GM12873 (cell line): ENCODE data around the gene MTFP1.

ENCODE experiments used
- CTCF ChIP-seq: IDR thresholded peaks from 2 replicates; pipeline ENCODE4 v1.5.1; 2012; ENCODE audit warnings: low read depth, mild to moderate bottlenecking, moderate library complexity, low read length, control low read depth; ENCODE audit not compliant: insufficient read depth; ENCODE audit errors: missing control alignments

MTFP1 gene

GRCh38 chr22:30439836-30440235, 14.3 kb downstream of the MTFP1 start:
- TF ChIP-seq CTCF: no peak

- no peak for TF ChIP-seq CTCF
Observed at GRCh38 chr22:30441088-30441487, 15.5 kb downstream of the MTFP1 start.

GRCh38 chr22:30444632-30445437, 19.3 kb downstream of the MTFP1 start:
- TF ChIP-seq CTCF: peak; percentile 86

GRCh38 chr22:30445438-30446145, 20.0 kb downstream of the MTFP1 start:
- TF ChIP-seq CTCF: peak; percentile 7

GRCh38 chr22:30447656-30448055, 22.1 kb downstream of the MTFP1 start:
- TF ChIP-seq CTCF: no peak

GRCh38 chr22:30452861-30453260, 27.3 kb downstream of the MTFP1 start:
- no peak for TF ChIP-seq CTCF

GRCh38 chr22:30453731-30454510, 28.4 kb downstream of the MTFP1 start:
- peak; percentile 22 for TF ChIP-seq CTCF
